ENCODE data around the gene RHOJ.

DNA sequence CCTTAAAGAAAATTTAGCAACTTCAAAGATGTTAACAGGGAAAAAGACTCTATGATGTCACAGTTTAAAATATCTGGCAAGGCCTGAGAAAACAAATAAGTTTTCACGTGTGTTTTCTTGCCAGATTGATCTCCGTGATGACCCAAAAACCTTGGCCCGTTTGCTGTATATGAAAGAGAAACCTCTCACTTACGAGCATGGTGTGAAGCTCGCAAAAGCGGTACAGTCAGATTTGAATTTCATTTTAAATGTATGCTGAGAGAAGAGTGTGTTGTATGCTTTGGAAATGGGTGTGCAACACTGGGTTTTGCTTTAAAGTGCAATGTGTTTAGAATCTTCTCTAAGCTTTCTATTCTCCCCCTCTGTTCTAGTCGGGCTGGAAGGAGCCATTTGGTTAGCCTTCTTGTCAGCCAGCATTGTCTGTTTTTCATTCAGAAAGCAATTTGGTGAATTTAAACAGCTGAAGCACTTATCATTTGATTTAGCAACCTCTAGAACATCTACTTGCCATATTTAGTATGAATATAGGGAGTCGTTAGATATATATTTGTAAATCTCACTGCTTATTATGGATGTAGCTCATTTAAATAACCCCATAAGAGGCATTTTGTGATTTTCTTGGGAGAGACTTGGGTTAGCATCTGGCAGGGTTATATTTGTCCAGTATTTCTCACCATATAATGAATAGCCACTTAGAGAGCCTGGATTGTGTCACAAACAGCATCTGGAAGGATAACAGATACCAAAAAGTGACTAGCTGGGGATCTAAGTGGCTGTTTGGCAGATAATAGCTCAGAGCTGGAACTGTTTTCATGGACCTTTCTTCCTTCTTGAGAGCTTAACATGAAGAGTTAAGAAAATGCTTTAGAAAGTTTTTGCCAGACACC lies 79.0 kb downstream of the RHOJ start:
- TF ChIP-seq, protein P1, sequence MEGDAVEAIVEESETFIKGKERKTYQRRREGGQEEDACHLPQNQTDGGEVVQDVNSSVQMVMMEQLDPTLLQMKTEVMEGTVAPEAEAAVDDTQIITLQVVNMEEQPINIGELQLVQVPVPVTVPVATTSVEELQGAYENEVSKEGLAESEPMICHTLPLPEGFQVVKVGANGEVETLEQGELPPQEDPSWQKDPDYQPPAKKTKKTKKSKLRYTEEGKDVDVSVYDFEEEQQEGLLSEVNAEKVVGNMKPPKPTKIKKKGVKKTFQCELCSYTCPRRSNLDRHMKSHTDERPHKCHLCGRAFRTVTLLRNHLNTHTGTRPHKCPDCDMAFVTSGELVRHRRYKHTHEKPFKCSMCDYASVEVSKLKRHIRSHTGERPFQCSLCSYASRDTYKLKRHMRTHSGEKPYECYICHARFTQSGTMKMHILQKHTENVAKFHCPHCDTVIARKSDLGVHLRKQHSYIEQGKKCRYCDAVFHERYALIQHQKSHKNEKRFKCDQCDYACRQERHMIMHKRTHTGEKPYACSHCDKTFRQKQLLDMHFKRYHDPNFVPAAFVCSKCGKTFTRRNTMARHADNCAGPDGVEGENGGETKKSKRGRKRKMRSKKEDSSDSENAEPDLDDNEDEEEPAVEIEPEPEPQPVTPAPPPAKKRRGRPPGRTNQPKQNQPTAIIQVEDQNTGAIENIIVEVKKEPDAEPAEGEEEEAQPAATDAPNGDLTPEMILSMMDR (IDR thresholded peaks at IDR 0.05; ENCODE audit: control extremely low read depth in 1 of 3, insufficient read depth in 1 of 3, low read depth in 1 of 3, low read length in 3 of 3), result no peak
- TF ChIP-seq JUN (IDR thresholded peaks at IDR 0.05; ENCODE audit: low read depth, low read length), result no peak
- no peak for TF ChIP-seq ZNF274 (IDR thresholded peaks at IDR 0.05; ENCODE audit: borderline replicate concordance, extremely low read depth, low read length)
- TF ChIP-seq POLR2A (IDR thresholded peaks at IDR 0.05; ENCODE audit: control extremely low read depth in 1 of 2, low read depth in 2 of 2, low read length in 2 of 2), result no peak
- TF ChIP-seq, protein P2, sequence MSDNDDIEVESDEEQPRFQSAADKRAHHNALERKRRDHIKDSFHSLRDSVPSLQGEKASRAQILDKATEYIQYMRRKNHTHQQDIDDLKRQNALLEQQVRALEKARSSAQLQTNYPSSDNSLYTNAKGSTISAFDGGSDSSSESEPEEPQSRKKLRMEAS (IDR thresholded peaks at IDR 0.05), result no peak
- TF ChIP-seq CREB1 (IDR thresholded peaks at IDR 0.05), result no peak
- no peak for TF ChIP-seq CBX8 (IDR thresholded peaks at IDR 0.05; ENCODE audit: borderline replicate concordance, low read depth, low read length)
- no peak for TF ChIP-seq TAF7 (optimal IDR thresholded peaks at IDR 0.05; ENCODE audit: borderline replicate concordance, low read depth, low read length)
- no peak for TF ChIP-seq CEBPB (IDR thresholded peaks at IDR 0.05; ENCODE audit: low read depth, low read length)

All from H1 (cell line).